Cerebellar cortex (tissue), 1 donor: ENCODE results near the gene TWNK.
"Not testable (repeated sequence)": the region's sequence is repeated elsewhere in the genome, so short reads cannot be mapped to it uniquely, and the experiment has no call there.

Experiments
- DNase-seq: peaks from one replicate; pipeline ENCODE4 v3.0.0-alpha.2; 2015; ENCODE audit warnings: low spot score

Gene TWNK

GRCh38 chr10:101030496-101031127, 43.3 kb downstream of the TWNK start:
- no peak for DNase-seq

- DNase-seq, result peak; percentile 96
Measured at GRCh38 chr10:101031128-101031795, 43.9 kb downstream of the TWNK start, which contains the start of the genes PDZD7 and SFXN3. Gene PDZD7, minus strand, starts transcription at chr10:101031129. Its CDS starts 910 bp downstream, at chr10:101030219. Gene SFXN3, plus strand, starts transcription at chr10:101031234. Its CDS starts 3,461 bp downstream, at chr10:101034695.

DNA sequence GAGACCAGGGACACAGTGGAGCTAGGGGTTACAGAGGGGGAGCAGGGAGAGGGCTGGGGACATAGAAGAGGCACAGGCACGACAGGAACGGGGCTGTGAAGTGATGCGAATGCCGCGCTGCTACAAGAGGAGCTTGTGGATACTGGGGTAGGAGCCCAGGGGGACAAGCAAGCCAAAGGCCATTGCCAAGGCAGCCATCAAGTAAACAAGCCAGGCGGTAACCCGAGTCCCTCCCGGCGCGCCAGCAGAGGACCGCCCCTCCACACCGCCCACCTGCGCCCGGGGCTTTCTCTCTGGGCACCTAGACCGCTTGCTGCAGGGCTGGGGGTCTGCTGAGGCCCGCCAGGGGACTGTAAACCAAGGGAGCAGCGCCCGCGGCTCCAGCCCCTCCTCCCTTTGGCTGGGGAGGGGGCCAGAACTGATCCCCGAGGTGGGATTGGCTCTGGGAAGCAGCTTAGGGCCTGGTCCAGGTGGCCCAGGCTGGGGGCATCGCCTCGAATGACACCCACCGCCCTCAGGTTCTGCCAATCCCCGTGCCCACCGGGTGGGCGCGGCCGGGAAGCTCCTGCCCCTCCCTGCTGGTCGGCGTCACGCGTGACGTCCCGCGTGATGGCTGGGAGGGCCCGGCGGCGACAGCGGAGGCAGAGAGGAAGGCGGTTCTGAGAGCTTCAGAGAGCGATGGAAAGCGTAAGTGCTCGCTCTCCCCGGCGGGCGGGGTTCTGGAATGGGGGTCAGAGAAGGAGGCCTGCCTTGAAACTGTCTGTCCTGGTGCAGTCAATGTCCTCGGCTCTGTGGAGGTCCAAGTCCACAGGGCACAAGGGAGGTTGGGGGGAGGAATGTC, 44.7 kb downstream of the TWNK start:
- DNase-seq, result peak; percentile 84

- peak; percentile 90 for DNase-seq
Measured at GRCh38 chr10:101032637-101033224, 45.4 kb downstream of the TWNK start.

DNA sequence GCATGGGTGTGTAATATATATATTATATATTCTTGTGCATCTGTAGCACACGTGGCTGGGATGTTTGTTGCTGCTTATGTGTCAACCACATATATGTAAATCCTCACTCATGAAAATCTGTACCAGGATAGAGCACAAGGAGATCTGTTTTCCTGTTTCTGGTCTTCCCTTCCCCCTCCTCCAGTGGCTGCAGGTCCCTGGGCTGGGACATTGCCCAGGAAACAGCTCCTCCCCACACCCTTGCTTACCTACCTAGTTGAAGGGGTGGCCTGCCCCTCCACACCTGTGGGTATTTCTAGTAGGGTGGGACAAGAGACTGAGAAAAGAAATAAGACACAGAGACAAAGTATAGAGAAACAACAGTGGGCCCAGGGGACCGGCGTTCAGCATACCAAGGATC, 45.9 kb downstream of the TWNK start:
- no peak for DNase-seq

DNA sequence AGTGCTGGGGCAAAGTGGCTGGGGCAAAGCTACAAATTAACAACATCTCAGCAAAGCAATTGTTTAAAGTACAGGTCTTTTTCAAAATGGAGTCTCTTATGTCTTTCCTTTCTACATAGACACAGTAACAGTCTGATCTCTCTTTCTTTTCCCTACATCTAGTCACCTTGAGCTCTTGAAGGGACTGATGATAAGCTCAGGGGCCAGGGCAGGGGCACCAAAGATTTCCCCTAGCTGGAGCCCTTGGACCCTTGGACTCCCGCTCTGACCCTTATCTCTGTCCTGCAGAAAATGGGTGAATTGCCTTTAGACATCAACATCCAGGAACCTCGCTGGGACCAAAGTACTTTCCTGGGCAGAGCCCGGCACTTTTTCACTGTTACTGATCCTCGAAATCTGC, 47.1 kb downstream of the TWNK start:
- not testable (repeated sequence) for DNase-seq

- DNase-seq, result no peak
Measured at GRCh38 chr10:101035314-101035713, 48.0 kb downstream of the TWNK start.

- no peak for DNase-seq
Measured at GRCh38 chr10:101035916-101036702, 48.8 kb downstream of the TWNK start.

DNA sequence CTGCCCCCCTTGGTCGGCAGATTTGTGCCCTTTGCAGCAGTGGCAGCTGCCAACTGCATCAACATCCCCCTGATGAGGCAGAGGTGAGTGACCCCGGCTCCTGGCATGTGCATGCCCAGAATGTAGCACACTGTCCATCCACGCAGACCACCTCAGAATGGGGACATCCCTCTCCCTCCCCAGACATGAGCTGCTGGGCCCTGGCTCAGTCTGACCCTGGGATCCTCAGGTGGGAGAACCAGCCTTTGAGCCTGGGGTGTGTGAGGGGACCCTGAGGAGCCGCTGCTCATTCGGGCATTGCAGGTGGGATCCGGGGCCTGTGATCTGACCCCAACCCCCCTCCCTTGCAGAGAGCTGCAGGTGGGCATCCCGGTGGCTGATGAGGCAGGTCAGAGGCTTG, 49.4 kb downstream of the TWNK start:
- DNase-seq, result no peak

DNA sequence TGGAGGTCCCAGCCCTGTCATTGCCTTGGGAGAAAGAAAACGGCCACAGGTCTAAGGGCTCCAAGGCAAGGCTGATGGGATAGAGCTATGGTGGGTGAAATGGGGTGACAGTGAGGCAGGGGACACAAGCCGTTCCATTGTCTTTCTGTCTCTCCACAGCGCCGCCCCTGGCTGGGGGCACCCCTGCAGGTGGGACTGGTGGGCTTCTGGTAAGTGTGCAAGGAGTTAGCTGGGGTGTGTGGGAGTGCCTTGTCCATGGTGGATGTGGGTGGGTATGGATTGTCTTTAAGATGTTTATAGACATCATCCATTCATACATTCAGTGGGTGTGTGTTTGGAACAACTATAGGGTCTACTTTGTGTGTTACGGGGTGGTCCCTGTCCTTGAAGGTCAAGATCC, 51.1 kb downstream of the TWNK start:
- no peak for DNase-seq

DNA sequence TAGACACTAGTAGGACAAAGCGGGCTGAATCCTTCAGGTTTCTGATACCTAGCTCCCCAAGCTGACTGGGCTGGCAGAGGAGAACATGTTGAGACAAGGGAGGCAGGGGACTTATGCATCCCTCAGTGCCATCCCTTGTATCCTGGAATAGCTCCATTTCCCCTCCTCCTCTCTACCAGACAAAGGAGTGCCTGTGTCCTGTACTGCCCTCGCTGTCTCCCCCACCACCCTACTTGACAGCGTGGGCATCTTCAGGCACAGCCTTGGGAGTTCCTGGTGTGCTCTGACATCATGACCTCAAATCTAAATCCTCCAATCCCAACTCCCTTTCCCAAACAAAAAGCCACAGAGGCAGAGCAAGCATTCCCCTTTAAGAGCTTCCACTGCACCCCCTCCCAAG, 52.7 kb downstream of the TWNK start:
- DNase-seq, result no peak

DNA sequence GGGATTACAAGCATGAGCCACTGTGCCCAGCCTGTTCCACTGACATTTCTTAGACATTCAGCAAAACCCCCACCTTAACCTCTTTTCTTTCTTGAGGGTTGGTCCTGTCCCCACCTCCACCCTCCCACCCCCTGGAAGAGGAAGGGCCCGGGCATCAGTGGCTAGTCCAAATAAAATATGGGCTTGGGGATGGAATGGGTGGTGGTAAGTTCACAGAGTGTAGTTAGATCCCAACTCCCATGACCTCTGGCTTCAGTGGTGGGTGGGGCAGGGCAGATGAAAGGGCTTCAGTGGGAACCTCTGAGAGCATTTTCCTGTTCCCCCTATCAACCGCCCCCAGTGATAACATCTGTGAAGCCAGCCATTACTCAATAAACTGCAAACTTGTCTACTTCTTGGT, 53.5 kb downstream of the TWNK start:
- DNase-seq, result no peak

DNA sequence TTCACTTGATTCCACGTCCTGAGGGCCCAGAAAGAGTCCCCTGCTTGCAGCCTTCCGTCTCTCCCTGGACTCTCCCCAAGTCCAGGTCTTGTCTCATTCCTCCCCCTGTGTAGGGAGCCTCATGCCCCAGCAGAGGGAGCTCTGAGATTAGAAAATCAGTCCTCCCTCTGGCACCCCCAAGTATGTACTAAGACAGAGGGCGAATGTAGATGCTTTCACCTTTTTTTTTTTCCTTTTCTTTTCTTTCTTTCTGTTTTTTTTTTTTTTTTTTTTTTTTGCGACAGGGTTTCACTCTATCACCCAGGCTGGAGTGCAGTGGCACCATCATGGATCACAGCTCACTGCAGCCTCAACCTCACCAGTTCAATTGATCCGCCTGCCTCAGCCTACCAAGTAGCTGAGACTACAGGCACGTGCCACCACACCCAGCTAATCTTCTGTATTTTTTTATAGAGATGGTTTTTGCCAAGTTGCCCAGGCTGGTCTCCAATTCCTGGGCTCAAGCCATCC, 54.0 kb downstream of the TWNK start:
- DNase-seq, result peak; percentile 95

GRCh38 chr10:101042118-101042517, 54.8 kb downstream of the TWNK start:
- DNase-seq, result no peak

GRCh38 chr10:101042667-101043362, 55.5 kb downstream of the TWNK start:
- DNase-seq, result peak; percentile 97

DNA sequence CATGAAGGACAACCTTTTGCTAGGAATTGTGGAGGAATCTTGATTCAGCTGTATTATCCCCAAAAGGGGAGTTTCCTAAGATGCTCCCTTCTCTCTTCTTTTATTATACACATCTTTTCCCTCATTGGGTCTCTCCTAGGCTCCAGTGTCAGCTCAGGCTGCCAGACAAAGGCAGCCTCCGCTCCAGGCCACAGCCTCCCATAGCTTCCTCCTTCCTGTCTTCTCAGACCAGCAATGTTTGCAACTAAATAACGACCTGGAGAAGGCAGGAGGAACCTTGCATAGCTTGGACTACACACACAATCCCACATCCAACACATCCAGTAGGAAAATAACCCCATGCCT, 56.0 kb downstream of the TWNK start:
- DNase-seq, result no peak
